ENCODE measurements around the gene HSD11B2.

The HSD11B2 gene

DNA sequence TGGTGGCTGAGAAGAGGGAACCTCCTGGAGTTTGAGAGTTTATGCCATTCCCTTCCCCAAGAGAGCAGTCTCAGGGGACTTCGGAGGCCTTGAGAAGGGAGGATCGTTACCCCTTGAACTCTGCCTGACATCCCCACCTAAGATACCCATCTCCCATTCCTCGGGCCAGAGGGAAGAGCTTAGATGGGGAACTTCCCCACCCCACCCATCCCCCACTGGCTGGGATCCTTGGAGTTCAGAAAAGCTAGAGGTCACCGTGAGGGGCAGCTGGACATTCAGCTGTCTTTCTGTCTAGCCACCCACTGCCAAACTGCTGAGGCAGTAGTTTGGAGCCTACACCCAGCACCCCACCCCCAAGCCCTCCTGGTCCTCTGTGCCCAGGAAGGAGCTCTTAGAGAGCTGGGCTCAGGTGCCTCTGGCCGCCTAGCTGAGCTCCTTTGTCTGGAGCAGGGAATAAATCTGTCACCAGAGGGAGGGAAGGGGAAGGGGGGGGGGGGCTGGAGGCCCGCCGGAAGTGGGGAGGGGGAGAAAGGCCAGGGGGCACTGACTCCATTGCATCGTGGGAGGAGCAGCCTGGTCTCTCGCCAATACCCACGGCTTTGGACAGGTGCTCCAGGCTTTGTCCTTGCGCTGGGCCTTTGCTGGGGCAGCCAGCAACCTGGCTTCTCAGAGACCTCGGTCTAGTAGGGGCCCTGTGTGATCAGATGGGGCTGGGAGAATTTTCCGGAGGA lies 1.0 kb downstream of the HSD11B2 start:
- DNase-seq (ENCODE audit: low read depth in 2 of 2, low spot score in 1 of 2): no peak

GRCh38 chr16:67432506-67432890 lies 1.6 kb downstream of the HSD11B2 start:
- DNase-seq (ENCODE audit: low read depth in 2 of 2, low spot score in 1 of 2): no peak

GRCh38 chr16:67433131-67433719 lies 2.3 kb downstream of the HSD11B2 start:
- DNase-seq (ENCODE audit: low read depth in 2 of 2, low spot score in 1 of 2): no peak

- no peak for DNase-seq (ENCODE audit: low read depth in 2 of 2, low spot score in 1 of 2)
Measured at GRCh38 chr16:67435758-67436164, 4.8 kb downstream of the HSD11B2 start.

GRCh38 chr16:67436640-67437193 lies 5.8 kb downstream of the HSD11B2 start:
- DNase-seq (ENCODE audit: low read depth in 2 of 2, low spot score in 1 of 2): no peak

GRCh38 chr16:67437513-67437912 lies 6.6 kb downstream of the HSD11B2 start:
- DNase-seq (ENCODE audit: low read depth in 2 of 2, low spot score in 1 of 2): no peak

DNA sequence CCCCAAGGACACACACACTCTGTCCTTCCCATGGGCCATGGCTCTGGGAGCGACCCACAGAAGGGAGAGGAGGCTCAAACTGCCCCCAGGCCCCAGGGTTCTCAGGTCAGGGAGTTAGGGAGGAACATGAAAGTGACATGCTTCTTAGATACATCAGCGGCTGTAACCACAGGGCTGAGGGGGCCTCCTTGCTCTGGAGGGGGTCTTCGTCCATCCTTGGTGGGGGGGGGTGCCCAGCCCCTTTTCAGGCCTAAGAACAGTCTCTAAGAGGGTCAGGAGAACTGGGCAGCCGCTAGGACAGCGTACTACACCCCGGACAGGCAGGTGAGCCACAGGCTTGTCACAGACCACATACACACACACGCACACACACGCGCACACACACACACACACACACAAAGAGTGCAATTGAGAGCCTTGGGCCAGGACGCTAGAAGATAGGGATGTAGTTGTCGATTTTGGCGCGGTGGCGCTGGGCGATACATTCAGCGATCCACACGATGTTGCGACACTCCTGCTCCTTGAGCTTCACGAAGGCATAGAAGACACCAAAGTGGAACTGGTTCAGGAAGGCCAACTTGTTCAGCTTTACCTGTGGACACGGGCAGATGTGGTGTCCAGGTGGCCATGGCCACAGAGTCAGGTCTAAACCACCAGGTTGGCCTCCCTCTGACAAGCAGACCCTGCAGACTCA lies 7.3 kb downstream of the HSD11B2 start:
- no peak for DNase-seq (ENCODE audit: low read depth in 2 of 2, low spot score in 1 of 2)

GRCh38 chr16:67438824-67439393 lies 8.0 kb downstream of the HSD11B2 start:
- DNase-seq (ENCODE audit: low read depth in 2 of 2, low spot score in 1 of 2): no peak

GRCh38 chr16:67441271-67441753 lies 10.4 kb downstream of the HSD11B2 start:
- no peak for DNase-seq (ENCODE audit: low read depth in 2 of 2, low spot score in 1 of 2)

DNA sequence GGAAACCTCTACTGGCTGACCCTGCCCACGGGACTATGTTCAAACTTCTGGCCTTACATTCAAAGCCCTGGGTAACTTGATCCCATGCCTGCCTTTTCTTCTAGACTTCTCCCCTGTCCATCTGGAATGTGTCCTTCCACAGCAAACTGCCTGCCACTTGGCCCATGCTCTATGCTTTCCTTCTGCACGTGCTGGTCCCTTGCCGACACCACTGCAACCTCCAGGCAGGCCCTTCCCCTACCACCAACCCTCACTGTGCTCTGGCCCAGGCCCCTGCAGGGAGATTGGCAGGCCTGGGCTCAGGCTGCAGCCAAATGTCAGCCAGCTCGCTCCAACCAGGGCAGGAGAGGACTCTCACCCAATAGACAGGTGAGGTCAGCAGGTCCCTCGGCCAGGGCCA lies 11.0 kb downstream of the HSD11B2 start:
- no peak for DNase-seq (ENCODE audit: low read depth in 2 of 2, low spot score in 1 of 2)

DNA sequence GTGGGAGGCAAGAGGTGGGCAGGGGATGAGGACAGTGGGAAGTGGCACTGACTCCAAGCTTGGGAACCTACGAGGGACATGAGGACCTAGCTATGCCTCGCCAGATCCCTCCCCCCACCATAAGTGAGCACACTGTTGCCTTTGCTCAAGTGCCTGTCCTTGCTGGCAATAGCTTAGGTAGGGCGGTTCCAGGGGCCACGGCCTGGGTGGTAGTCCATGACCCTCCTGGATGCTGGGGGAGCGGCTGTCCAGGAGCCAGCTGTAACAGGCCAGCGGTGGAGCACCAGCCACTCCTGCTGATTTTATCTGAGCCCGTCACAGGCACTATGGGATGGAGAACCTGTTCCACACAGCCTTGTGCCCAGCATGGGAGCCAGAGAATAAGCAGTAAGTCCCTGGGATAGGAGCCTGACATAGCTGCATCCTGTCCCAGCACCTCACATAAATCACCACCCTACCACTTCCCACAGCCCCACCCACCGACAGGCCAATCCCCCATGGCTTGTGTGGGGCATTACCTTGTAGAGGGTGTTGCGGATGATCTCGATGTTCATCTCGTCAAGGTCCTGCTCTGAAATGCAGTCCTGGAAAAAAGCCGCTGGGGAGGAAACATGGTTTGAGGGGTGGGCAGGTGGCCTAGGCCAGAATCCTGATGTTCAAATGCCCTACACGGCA lies 11.8 kb downstream of the HSD11B2 start:
- DNase-seq (ENCODE audit: low read depth in 2 of 2, low spot score in 1 of 2): no peak

GRCh38 chr16:67443265-67443664 lies 12.3 kb downstream of the HSD11B2 start:
- DNase-seq (ENCODE audit: low read depth in 2 of 2, low spot score in 1 of 2): no peak

DNA sequence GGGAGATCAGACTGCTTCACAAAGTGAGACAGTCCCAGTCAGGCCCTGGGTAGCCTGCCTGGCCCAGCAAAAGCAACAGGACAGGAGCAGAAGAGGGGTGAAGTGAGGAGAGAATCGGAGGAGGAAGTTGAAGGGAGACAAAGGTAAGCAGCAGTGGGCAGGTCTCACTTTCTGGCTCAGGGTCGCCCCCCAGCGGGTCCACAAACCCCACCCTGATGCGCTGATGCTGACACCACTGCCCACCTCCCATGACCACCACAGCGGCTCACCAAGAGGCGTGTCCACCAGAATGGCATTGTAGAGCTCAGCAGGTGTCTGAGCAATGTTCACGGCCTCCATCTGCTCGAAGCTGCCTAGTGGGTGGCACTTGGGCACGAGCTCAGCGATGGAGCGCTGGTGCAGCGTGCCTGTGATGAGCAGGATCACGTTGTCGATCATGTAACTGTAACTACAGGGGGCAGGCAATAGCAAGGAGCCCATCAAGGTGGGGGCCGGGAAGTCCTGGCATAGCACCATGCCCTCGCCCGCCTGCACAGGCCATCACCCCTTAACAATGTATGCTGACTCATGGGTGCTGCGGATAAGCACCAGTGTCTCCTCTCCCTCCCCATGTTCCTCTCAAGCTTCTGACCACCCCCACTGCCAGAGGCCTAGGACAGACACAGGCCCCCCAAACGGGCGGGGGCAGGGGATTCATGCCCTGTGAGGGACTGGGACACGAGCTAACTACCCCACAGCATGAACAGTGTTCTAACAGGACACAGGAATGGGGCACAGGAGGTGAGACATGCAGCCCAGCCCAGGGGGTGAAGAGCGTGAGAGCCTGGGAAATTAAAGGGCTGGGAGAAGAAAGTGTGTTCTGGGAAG lies 13.6 kb downstream of the HSD11B2 start:
- DNase-seq (ENCODE audit: low read depth in 2 of 2, low spot score in 1 of 2): no peak

DNA sequence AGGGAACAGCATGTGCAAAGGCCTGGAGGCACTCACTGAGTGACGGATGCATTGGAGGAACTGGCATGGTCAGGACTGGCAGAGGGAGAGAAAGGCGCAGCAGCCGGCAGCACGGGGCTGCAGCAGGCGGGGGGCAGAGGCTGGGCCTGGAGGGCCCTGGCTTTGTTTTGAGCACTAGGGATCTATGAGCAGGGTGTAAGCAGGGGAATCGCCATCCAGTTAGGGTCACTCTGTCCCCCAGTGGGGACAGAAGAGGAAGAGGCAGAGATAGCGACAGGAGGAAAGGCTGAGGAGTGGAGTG lies 14.2 kb downstream of the HSD11B2 start:
- no peak for DNase-seq (ENCODE audit: low read depth in 2 of 2, low spot score in 1 of 2)

DNA sequence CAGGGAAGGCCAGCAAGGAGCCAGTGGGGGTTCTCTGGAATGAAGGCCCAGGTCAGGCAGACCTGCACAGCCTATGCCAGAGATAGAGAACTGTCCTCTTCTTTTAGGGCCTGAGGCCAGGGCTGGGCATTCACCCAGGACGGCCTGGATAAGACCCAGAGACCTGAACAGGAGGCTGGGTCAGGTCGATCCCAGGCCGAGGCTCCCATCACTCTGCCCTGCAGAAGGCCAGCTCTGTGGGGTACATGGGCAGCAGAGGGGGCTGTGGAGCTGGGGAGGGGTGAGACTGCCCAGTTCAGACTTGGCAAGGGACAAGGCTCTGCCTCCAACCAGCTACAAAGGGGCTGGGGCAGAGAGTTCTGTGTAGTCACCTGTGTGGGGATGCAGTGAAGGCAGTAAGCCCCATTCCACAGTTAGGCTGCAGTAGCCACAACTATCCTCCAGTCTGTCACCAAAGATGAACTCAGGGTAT lies 14.6 kb downstream of the HSD11B2 start:
- DNase-seq (ENCODE audit: low read depth in 2 of 2, low spot score in 1 of 2): no peak

- DNase-seq (ENCODE audit: low read depth in 2 of 2, low spot score in 1 of 2): no peak
Measured at GRCh38 chr16:67445913-67446907, 15.3 kb downstream of the HSD11B2 start.

GRCh38 chr16:67446968-67447507 lies 16.1 kb downstream of the HSD11B2 start:
- DNase-seq (ENCODE audit: low read depth in 2 of 2, low spot score in 1 of 2): no peak

GRCh38 chr16:67447508-67448076 lies 16.7 kb downstream of the HSD11B2 start:
- peak in 1 of 2 donors; percentile 10 for DNase-seq (ENCODE audit: low read depth in 2 of 2, low spot score in 1 of 2)
